ENCODE measurements around the gene RBPJL. TPM values are rescaled to one million over a fixed set of nuclear protein-coding genes. Genes with fewer than 3 reads are reported as not detected.

RBPJL gene
- total RNA-seq, 1 donor from 2014 or later = not detected

DNA sequence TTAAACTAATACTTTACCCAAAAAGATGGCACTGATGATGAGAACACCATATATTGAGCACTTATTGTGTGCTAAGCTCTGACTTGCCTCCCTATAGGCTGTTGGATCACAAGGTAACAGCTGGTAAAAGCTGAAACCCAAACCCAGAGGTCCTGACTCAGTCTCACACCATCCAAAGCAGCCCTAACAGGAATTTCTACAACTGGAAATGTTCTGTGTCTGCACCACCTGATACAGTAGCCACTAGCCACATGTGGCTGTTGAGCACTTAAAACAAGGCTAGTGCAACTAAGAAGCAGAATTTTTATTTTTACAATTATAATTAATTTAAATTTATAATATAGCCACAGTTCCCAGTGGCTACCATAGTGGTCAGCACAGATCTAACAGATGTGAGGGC is 17.1 kb downstream of the RBPJL start:
- Mint-ChIP-seq H3K27ac (no peak overlapping the region), H3K9me3 (no peaks in the 10 kb centered on the region), H3K27me3 (ENCODE audit: insufficient read depth, low read depth) (no peaks in the 10 kb centered on the region), H3K36me3 (no peaks in the 10 kb centered on the region), H3K4me3 (no peak overlapping the region), H3K4me1 (peaks cover 8% of the 10 kb centered on the region)
- Histone ChIP-seq H3K4me2 (no peak overlapping the region), H3K36me3 (no peaks in the 10 kb centered on the region), H4K20me1 (ENCODE audit: low read depth) (no peaks in the 10 kb centered on the region), H3K9me3 (ENCODE audit: low read depth) (no peaks in the 10 kb centered on the region), H3K27ac (no peak overlapping the region), H3K4me3 (no peak overlapping the region), H3K4me1 (peaks cover 12% of the 10 kb centered on the region), H3K79me2 (ENCODE audit: low read depth) (no peaks in the 10 kb centered on the region), H3K9ac (no peak overlapping the region), H2AFZ (replicated peaks) (no peak overlapping the region), H3K27me3 (no peaks in the 10 kb centered on the region), H3F3A (ENCODE audit: low read depth) (peaks cover 7% of the 10 kb centered on the region)
- DNase-seq (ENCODE audit: low spot score) = no peak
- TF ChIP-seq EZH2 (IDR thresholded peaks at IDR 0.05) (no peak), EZH2phosphoT487 (IDR thresholded peaks at IDR 0.05) (no peak)
- TF ChIP-seq, protein P1, sequence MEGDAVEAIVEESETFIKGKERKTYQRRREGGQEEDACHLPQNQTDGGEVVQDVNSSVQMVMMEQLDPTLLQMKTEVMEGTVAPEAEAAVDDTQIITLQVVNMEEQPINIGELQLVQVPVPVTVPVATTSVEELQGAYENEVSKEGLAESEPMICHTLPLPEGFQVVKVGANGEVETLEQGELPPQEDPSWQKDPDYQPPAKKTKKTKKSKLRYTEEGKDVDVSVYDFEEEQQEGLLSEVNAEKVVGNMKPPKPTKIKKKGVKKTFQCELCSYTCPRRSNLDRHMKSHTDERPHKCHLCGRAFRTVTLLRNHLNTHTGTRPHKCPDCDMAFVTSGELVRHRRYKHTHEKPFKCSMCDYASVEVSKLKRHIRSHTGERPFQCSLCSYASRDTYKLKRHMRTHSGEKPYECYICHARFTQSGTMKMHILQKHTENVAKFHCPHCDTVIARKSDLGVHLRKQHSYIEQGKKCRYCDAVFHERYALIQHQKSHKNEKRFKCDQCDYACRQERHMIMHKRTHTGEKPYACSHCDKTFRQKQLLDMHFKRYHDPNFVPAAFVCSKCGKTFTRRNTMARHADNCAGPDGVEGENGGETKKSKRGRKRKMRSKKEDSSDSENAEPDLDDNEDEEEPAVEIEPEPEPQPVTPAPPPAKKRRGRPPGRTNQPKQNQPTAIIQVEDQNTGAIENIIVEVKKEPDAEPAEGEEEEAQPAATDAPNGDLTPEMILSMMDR (IDR thresholded peaks at IDR 0.05) = no peak

DNA sequence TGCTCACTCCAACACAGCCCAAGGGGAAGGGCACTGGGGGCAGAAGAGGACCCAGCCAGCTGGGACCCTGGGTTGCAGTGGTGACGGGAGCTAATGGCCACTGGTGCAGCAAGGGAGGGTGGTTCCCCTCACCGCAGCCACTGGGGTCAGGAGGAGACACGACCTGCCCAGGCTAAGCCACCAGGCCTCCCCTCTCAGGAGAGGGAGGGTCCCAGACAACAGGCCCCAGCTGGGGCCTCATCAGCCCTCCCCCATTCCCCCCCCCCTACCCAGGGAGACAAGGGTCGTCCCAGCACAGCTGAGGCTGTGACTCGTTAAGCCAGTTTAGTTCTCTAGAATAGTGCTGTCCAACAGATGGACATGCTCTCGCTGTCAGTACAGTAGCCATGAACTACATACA is 18.7 kb downstream of the RBPJL start:
- no peaks in the 10 kb centered on the region for H3K27me3 Mint-ChIP-seq (ENCODE audit: insufficient read depth, low read depth)
- H3K27ac Mint-ChIP-seq = peak overlapping the region; percentile 50
- H2AFZ ChIP-seq (replicated peaks) = no peak overlapping the region
- no peaks in the 10 kb centered on the region for H3K9me3 ChIP-seq (ENCODE audit: low read depth)
- H3K79me2 ChIP-seq (ENCODE audit: low read depth) = no peaks in the 10 kb centered on the region
- peak overlapping the region; percentile 9 for H3K4me2 ChIP-seq
- H3K4me1 ChIP-seq = peaks cover 12% of the 10 kb centered on the region
- no peaks in the 10 kb centered on the region for H3K27me3 ChIP-seq
- DNase-seq (ENCODE audit: low spot score) = peak; percentile 67
- H3K4me3 ChIP-seq = no peak overlapping the region
- H3K27ac ChIP-seq = no peak overlapping the region
- H4K20me1 ChIP-seq (ENCODE audit: low read depth) = no peaks in the 10 kb centered on the region
- H3K4me1 Mint-ChIP-seq = peaks cover 8% of the 10 kb centered on the region
- no peak overlapping the region for H3K9ac ChIP-seq
- no peaks in the 10 kb centered on the region for H3K36me3 Mint-ChIP-seq
- no peaks in the 10 kb centered on the region for H3K9me3 Mint-ChIP-seq
- H3K36me3 ChIP-seq = no peaks in the 10 kb centered on the region
- TF ChIP-seq EZH2phosphoT487 (IDR thresholded peaks at IDR 0.05) (no peak), EZH2 (IDR thresholded peaks at IDR 0.05) (no peak)
- TF ChIP-seq, protein P1 (IDR thresholded peaks at IDR 0.05) = no peak
- H3K4me3 Mint-ChIP-seq = no peak overlapping the region
- H3F3A ChIP-seq (ENCODE audit: low read depth) = peaks cover 7% of the 10 kb centered on the region

DNA sequence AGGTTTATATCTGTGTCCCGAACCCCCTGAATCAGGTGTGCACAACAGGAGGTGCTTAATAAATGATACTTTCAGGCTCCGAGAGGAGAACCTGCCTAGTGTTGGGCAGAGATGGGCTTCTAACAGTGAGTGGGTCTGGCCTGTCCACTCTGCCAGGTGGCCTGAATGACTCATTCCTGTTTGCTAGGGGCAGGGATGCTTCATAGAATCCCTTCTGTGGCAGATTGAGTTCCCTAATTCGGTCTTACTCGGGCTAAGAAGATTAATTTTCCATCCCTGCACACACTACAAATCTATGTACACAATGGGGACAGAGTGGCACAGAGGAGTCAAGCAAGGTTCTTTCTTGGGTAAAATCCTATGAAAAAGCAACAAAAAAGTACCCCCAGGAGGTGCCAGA is 21.8 kb downstream of the RBPJL start:
- TF ChIP-seq EZH2phosphoT487 (IDR thresholded peaks at IDR 0.05) (no peak), EZH2 (IDR thresholded peaks at IDR 0.05) (no peak)
- TF ChIP-seq, protein P1 (IDR thresholded peaks at IDR 0.05) = no peak
- H3K27me3 Mint-ChIP-seq (ENCODE audit: insufficient read depth, low read depth) = no peaks in the 10 kb centered on the region
- DNase-seq (ENCODE audit: low spot score) = no peak
- no peak overlapping the region for H2AFZ ChIP-seq (replicated peaks)
- H3K36me3 ChIP-seq = no peaks in the 10 kb centered on the region
- no peaks in the 10 kb centered on the region for H3K27me3 ChIP-seq
- no peak overlapping the region for H3K4me2 ChIP-seq
- no peak overlapping the region for H3K9ac ChIP-seq
- no peak overlapping the region for H3K4me3 ChIP-seq
- H3K4me1 Mint-ChIP-seq = peaks cover 8% of the 10 kb centered on the region
- H3K36me3 Mint-ChIP-seq = no peaks in the 10 kb centered on the region
- no peak overlapping the region for H3K27ac ChIP-seq
- peaks cover 7% of the 10 kb centered on the region for H3F3A ChIP-seq (ENCODE audit: low read depth)
- no peak overlapping the region for H3K4me3 Mint-ChIP-seq
- no peaks in the 10 kb centered on the region for H3K9me3 ChIP-seq (ENCODE audit: low read depth)
- no peaks in the 10 kb centered on the region for H4K20me1 ChIP-seq (ENCODE audit: low read depth)
- H3K9me3 Mint-ChIP-seq = no peaks in the 10 kb centered on the region
- peaks cover 12% of the 10 kb centered on the region for H3K4me1 ChIP-seq
- no peak overlapping the region for H3K27ac Mint-ChIP-seq
- no peaks in the 10 kb centered on the region for H3K79me2 ChIP-seq (ENCODE audit: low read depth)

Data from neural progenitor cell (in vitro differentiated cells).